Testis (tissue), 3 donors: ENCODE data around the gene CXCR6. TPM values are rescaled to one million over a fixed set of nuclear protein-coding genes. Genes with fewer than 3 reads are reported as not detected.

Experiments
- DNase-seq: peaks from one replicate; pipeline ENCODE4 v3.0.0-alpha.2; 2019
- H3K27ac ChIP-seq, 2 donors: fragments of 200-600 bp; sonication (generic); one replicate each; pipeline ENCODE4 v1.5.1; 2019
- H3K27me3 ChIP-seq: fragments of 200-600 bp; sonication (generic); one replicate; pipeline ENCODE4 v1.5.1; 2019
- H3K36me3 ChIP-seq: fragments of 200-600 bp; sonication (generic); one replicate; pipeline ENCODE4 v1.5.1; 2017; ENCODE audit warnings: low read depth; ENCODE audit errors: missing control alignments
- H3K4me1 ChIP-seq: fragments of 200-600 bp; sonication (generic); one replicate; pipeline ENCODE4 v1.5.1; 2019
- H3K4me3 ChIP-seq, 2 donors: fragments of 200-600 bp; sonication (generic); one replicate each; pipeline ENCODE4 v1.5.1; 2017 to 2019
- H3K9me3 ChIP-seq: fragments of 200-600 bp; sonication (generic); one replicate; pipeline ENCODE4 v1.5.1; 2017
- POLR2A ChIP-seq: fragments of 450-650 bp; IDR thresholded peaks from one replicate; pipeline ENCODE4 v1.6.1; 2017; ENCODE audit warnings: antibody characterized with exemption, mild to moderate bottlenecking, moderate library complexity
- WGBS, 2 donors: methylation state at CpG; one replicate each; pipeline ENCODE4 v1.1.5; 2018; 5-methylcytosine and 5-hydroxymethylcytosine counted together
- intact Hi-C: fragments of 100-400 bp; cut with DNase I; formaldehyde crosslinking; loops from one replicate; pipeline ENCODE4 v1.15.1; 2023; ENCODE audit warnings: low total_unique reads
- polyA plus RNA-seq: library from polyadenylated mRNA; stranded (reverse); fragments of 350-450 nt; fragmentation: Illumina TruSeq; extraction: RNeasy Lipid Tissue Mini Kit (QIAGEN cat#74804); gene quantifications from one replicate; pipeline ENCODE4 v1.2.3, GENCODE V29; 2014; ENCODE audit warnings: low read depth, low replicate concordance; ENCODE audit not compliant: insufficient read depth
- total RNA-seq, 2 donors: library from RNA; depleted of rRNA; stranded (reverse); fragments of >200 nt; gene quantifications; one replicate each; pipeline ENCODE4 v1.2.3, GENCODE V29; 2016
- TF ChIP-seq, protein P1 (sequence below), 3 experiments: fragments of 450-650 bp in 2 of 3; fragments of 200-600 bp in 1 of 3; sonication (generic) in 1 of 3; IDR thresholded peaks; one replicate each; pipeline ENCODE4 v1.5.1; 2016 to 2019; ENCODE audit warnings: antibody characterized with exemption in 3 of 3, mild to moderate bottlenecking in 2 of 3, moderate library complexity in 1 of 3

The CXCR6 gene
- total and polyA plus RNA-seq, 3 donors from 2014 or later, result 0.16 to 2.1 (median 0.62) TPM

- WGBS, 2 donors, result 95 to 96% methylated on average over 9 of the region's 9 CpGs
These were observed 24.9 kb downstream of the CXCR6 start for GRCh38 chr3:45968149-45968548.

GRCh38 chr3:45968706-45969105 is 25.4 kb downstream of the CXCR6 start:
- H3K36me3 ChIP-seq, result no peaks in the 10 kb centered on the region
- H3K27me3 ChIP-seq, result no peaks in the 10 kb centered on the region
- H3K4me3 ChIP-seq, result no peak overlapping the region
- no peak overlapping the region for H3K27ac ChIP-seq
- H3K4me1 ChIP-seq, result no peaks in the 10 kb centered on the region
- TF ChIP-seq, protein P1, sequence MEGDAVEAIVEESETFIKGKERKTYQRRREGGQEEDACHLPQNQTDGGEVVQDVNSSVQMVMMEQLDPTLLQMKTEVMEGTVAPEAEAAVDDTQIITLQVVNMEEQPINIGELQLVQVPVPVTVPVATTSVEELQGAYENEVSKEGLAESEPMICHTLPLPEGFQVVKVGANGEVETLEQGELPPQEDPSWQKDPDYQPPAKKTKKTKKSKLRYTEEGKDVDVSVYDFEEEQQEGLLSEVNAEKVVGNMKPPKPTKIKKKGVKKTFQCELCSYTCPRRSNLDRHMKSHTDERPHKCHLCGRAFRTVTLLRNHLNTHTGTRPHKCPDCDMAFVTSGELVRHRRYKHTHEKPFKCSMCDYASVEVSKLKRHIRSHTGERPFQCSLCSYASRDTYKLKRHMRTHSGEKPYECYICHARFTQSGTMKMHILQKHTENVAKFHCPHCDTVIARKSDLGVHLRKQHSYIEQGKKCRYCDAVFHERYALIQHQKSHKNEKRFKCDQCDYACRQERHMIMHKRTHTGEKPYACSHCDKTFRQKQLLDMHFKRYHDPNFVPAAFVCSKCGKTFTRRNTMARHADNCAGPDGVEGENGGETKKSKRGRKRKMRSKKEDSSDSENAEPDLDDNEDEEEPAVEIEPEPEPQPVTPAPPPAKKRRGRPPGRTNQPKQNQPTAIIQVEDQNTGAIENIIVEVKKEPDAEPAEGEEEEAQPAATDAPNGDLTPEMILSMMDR (IDR thresholded peaks at IDR 0.05), result no peak
- no peak for TF ChIP-seq POLR2A
- intact Hi-C loops, result no loop called here
- DNase-seq, result no peak
- WGBS, 2 donors, result 61% methylated on average over 2 of the region's 2 CpGs
- H3K9me3 ChIP-seq, result no peaks in the 10 kb centered on the region

More at GRCh38 chr3:45968149-45968548, 24.9 kb downstream of the CXCR6 start:
- Histone ChIP-seq H3K36me3 (no peaks in the 10 kb centered on the region), H3K4me1 (no peaks in the 10 kb centered on the region), H3K4me3 (no peak overlapping the region), H3K9me3 (no peaks in the 10 kb centered on the region), H3K27me3 (no peaks in the 10 kb centered on the region), H3K27ac (no peak overlapping the region)
- intact Hi-C loops, result no loop called here
- no peak for DNase-seq
- TF ChIP-seq, protein P1 (IDR thresholded peaks at IDR 0.05), result no peak
- no peak for TF ChIP-seq POLR2A

- DNase-seq, result no peak
- WGBS, 2 donors, result 89 to 94% methylated on average over 3 of the region's 3 CpGs
- TF ChIP-seq, protein P1 (IDR thresholded peaks at IDR 0.05), result no peak
- no peak for TF ChIP-seq POLR2A
- H3K27ac ChIP-seq, result no peak overlapping the region
- intact Hi-C loops, result no loop called here
- H3K36me3 ChIP-seq, result no peaks in the 10 kb centered on the region
- no peak overlapping the region for H3K4me3 ChIP-seq
- no peaks in the 10 kb centered on the region for H3K4me1 ChIP-seq
- no peaks in the 10 kb centered on the region for H3K9me3 ChIP-seq
- no peaks in the 10 kb centered on the region for H3K27me3 ChIP-seq
These were observed 25.9 kb downstream of the CXCR6 start for GRCh38 chr3:45969116-45969515.

GRCh38 chr3:45969953-45970352 is 26.7 kb downstream of the CXCR6 start:
- H3K27me3 ChIP-seq, result no peaks in the 10 kb centered on the region
- H3K27ac ChIP-seq, result no peak overlapping the region
- no peaks in the 10 kb centered on the region for H3K4me1 ChIP-seq
- TF ChIP-seq, protein P1 (IDR thresholded peaks at IDR 0.05), result no peak
- no peak for TF ChIP-seq POLR2A
- no peak for DNase-seq
- intact Hi-C loops, result no loop called here
- no peaks in the 10 kb centered on the region for H3K36me3 ChIP-seq
- WGBS, 2 donors, result 92 to 96% methylated on average over 3 of the region's 3 CpGs
- no peaks in the 10 kb centered on the region for H3K9me3 ChIP-seq
- H3K4me3 ChIP-seq, result no peak overlapping the region

DNA sequence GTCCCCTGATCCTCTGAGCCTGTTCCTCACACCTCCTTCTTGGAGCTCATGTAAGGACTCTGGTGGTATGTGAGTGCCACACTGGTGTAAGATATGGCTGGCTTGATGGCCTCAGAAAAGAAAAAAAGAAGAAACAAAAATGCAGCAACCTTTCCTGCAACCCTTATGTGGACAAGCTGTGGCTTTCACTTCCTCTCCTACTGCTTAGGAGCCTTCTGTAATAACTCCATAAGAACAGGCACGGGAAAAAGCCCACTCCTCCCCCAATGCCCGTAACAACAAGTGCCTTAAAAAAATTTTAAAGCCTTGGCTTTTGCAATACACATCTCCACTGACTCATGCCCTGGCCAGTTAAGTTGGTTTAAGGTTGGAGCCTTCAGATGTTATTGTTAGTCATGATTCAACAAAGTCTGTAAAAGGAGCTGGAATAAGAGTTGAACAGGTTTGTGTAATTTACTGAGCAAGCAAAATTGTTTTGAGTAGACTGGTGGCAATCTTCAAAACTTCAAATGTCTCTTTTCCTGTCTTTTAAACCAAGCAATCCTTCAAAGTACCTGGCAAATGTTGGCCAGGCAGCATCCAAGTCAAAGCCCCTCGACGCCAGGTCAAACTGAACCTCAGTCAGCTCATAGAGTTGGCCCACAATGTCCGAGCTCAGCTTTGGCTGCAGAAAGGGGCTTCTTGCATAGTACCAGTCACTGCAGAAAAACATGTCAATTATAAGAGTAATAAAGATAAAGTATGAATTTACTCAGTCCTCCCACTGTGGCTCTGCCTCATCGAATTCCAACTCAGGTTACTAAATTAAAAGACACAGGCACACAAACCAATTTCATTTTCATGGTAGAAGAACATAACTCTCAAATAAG is 29.5 kb downstream of the CXCR6 start:
- TF ChIP-seq, protein P1 (IDR thresholded peaks at IDR 0.05), result no peak
- no peak for TF ChIP-seq POLR2A
- Histone ChIP-seq H3K27ac (no peak overlapping the region), H3K36me3 (no peaks in the 10 kb centered on the region), H3K4me3 (no peak overlapping the region), H3K27me3 (no peaks in the 10 kb centered on the region), H3K9me3 (no peaks in the 10 kb centered on the region), H3K4me1 (no peaks in the 10 kb centered on the region)
- 69 to 75% methylated on average over 6 of the region's 6 CpGs for WGBS, 2 donors
- no peak for DNase-seq
- intact Hi-C loops, result no loop called here
